Muscle layer of duodenum (tissue), 2 donors: ENCODE results near the gene VAC14.

Experiments used
- H3K27ac ChIP-seq: one replicate; pipeline ENCODE4 v1.7.0; 2013; ENCODE audit warnings: mild to moderate bottlenecking, low read length
- H3K27me3 ChIP-seq: one replicate; pipeline ENCODE4 v1.7.0; 2013; ENCODE audit warnings: low read depth, mild to moderate bottlenecking, control low read depth, low read length
- H3K36me3 ChIP-seq, 2 donors: one replicate each; pipeline ENCODE4 v1.7.0; 2013; ENCODE audit warnings: low read length in 2 of 2, control low read depth in 1 of 2, mild to moderate bottlenecking in 1 of 2; ENCODE audit not compliant: insufficient read depth in 2 of 2, control insufficient read depth in 1 of 2
- H3K4me1 ChIP-seq, 2 donors: one replicate each; pipeline ENCODE4 v1.7.0; 2013; ENCODE audit warnings: low read length in 2 of 2, mild to moderate bottlenecking in 2 of 2, control low read depth in 1 of 2, moderate library complexity in 1 of 2; ENCODE audit not compliant: insufficient read depth in 2 of 2, control insufficient read depth in 1 of 2
- H3K4me3 ChIP-seq, 2 donors: one replicate each; pipeline ENCODE4 v1.7.0; 2013; ENCODE audit warnings: low read length in 2 of 2, low read depth in 1 of 2, mild to moderate bottlenecking in 1 of 2
- H3K9me3 ChIP-seq, 2 donors: one replicate each; pipeline ENCODE4 v1.7.0; 2013; ENCODE audit warnings: low read length in 2 of 2, control low read depth in 1 of 2, mild to moderate bottlenecking in 1 of 2; ENCODE audit not compliant: control insufficient read depth in 1 of 2
- donor health status: healthy.

Gene VAC14

DNA sequence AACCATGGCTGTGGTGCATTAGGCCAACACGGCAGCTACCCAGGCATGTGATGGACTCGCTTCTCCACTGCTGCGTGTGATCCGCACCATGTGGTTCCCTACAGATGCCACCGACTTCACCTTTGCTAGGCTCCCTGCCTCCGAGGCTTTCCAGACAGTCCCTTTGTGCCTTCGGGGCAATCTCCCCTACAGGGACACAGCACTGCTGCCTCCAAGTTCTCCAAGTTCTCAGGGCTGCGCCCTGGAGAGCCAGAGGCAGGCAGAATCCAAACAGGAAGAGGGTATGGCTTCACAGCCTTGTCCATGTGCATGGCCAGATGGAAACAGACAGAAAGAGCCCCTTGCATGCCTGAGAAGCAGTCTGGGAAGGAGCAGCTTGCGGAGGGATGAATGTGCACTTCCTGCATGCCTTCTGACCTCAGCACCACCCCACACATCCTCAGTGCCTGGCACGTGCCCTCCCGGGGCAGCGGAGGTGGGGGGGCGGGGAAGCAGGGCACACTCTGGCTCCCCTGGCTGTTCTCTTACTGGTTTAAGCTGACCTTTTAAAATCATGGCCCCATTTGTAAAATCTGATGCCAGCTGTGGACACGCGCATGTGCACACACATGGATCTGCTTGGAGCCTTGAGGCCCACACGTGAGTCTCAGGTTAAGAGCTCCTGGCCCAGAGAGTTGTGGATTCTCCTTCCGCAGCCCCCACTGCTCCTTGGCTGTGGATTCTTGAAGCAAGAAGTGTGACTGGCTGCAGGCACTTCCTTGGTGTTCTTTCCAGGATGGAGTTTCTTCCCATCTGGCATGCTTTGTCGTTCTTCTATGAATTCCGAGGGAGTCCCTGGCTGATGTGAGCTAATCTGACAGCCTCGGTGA lies 59.8 kb downstream of the VAC14 start:
- Histone ChIP-seq H3K4me1 (peaks cover 6 to 35% of the 10 kb centered on the region in 2 donors), H3K4me3 (no peak overlapping the region), H3K9me3 (no peaks in the 10 kb centered on the region), H3K36me3 (peaks cover 4 to 11% of the 10 kb centered on the region in 2 donors), H3K27ac (no peak overlapping the region), H3K27me3 (no peaks in the 10 kb centered on the region)

DNA sequence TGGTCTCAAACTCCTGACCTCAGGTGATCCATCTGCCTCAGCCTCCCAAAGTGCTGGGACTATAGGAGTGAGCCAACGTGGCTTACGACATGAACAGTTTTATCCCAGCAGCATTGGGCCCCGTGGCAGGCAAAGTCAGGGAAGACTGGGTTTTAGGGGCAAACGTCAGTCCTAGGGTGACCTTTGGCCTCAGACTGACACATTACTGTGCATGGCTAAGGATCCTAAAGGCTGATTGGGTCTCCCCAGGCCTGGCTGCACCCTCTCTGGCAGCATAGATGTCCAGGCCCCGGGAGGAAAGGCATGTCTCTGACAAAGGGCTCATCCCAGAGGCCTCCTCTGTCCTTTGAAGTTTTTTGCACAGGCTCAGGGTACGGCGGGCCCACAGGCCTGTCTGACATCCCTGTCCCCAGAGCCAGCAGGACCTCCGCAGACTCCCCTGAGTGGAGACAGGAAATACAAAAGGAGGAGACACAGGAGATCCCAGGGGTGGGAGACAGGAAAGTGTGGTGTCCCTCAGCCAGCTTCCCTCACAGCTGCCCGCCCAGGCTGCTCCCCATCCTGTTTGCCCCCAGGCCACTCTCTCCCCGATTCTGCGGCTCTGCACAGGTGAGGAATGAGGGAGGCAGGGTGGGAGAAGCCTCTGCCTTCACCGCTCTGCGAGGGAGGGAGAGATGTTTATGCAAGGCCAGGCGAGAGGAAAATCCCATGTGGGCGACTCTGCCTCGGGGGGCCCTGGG lies 60.6 kb downstream of the VAC14 start:
- H3K9me3 ChIP-seq: no peaks in the 10 kb centered on the region
- peaks cover 4 to 16% of the 10 kb centered on the region in 2 donors for H3K36me3 ChIP-seq
- no peak overlapping the region for H3K4me3 ChIP-seq
- peaks cover 0 to 33% of the 10 kb centered on the region in 2 donors for H3K4me1 ChIP-seq
- H3K27me3 ChIP-seq: no peaks in the 10 kb centered on the region
- H3K27ac ChIP-seq: no peak overlapping the region

DNA sequence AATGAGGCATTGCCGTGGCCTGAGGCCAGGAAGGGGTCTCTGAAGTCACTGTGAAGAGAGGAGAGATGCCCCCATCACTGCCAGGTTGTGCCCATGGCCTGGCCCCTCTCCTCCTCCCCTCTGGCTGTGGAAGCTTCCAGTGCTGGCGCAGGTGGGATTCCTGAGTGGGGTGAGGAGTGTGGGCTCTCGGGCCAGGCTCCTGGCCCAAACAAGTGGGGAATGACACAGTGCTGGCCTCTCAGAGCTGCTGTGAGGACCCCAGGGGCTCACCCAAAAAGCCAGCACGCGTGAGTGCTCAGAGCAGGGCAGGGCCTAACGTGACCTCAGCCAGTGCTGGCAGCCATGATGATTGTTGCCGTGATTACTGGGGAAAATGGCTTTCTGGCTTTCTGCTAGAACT lies 61.6 kb downstream of the VAC14 start:
- Histone ChIP-seq H3K4me3 (no peak overlapping the region), H3K9me3 (no peaks in the 10 kb centered on the region), H3K27ac (no peak overlapping the region), H3K27me3 (no peaks in the 10 kb centered on the region), H3K4me1 (peaks cover 0 to 33% of the 10 kb centered on the region in 2 donors), H3K36me3 (peaks cover 4 to 14% of the 10 kb centered on the region in 2 donors)

DNA sequence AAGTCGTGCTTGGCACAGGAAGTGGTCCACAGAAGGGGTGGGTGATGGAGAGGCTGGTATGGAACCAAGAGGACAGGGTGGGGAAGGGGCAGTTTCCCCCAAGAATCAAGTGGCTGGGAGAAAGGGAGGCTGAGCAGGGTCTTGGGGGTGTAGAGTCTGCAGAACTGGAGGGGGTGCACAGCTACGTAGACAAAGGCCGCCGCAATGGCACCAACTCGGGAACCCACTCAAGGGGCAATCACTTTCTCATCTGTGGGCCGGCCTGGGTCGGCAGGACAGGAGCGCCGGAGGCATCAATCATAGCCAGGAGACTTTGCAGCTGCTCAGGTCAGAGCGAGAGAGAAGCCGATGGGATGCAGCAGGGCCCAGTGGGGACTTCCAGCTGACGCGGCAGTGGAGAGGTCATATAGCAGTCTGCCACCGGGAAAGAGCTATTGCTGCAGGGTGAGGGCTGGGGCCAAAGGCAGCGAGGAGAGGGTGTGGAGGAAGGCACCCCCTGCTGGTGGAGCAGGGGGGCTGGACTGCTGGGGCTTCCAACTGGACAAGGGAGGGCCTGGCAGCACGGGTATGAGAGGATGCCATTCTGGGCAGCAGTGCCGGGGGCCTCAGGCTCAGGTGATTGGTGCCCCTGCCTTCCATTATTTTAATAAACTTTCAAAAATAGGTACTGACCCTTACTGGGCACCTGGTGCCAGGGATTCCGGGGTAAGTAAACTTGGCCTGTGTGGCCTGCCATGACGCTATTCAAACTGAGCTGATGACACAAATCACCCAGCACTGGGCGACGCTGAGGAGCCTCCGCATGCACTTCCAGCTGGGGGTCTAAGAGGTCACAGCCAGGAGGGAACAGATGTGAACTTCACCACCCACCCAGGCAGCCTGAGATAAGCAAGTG lies 62.6 kb downstream of the VAC14 start:
- H3K9me3 ChIP-seq: no peaks in the 10 kb centered on the region
- peaks cover 4 to 11% of the 10 kb centered on the region in 2 donors for H3K36me3 ChIP-seq
- no peaks in the 10 kb centered on the region for H3K27me3 ChIP-seq
- H3K27ac ChIP-seq: peak overlapping the region; percentile 77
- peak overlapping the region in 1 of 2 donors; percentile 5 for H3K4me3 ChIP-seq
- H3K4me1 ChIP-seq: peaks cover 0 to 29% of the 10 kb centered on the region in 2 donors

DNA sequence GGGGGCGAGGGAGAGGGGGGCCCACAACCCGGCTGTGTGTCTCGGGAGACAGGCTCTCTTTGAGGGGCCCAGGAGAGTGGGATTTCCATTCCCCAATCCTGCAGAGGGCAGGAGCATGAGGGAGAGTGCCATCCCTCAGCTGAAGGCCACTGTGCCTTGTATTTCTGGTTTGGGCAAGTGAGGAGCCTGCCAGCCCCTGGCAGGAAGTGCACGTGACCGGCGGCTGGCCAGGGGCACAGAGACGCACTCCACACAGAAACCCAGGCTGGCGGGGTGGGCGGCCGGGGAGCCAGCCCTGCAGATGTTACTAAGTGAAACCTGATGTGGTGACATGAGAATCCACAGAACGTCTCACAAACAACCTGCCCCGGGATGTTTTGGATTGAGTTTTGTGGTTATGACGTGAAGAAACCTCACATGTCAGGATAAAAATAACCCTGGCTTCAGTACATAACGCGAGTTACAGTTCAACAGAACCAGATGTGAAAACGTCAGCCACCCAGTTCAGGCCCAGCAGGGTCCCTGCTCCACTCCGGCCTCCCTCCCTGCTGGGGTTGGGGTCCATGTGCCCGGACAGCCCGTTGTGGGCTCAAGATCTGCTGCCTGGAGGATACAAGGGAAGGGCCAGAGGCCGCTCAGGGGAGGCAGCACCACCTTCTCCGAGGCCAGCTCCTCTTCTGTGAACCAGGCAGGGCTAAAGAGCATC lies 63.4 kb downstream of the VAC14 start:
- Histone ChIP-seq H3K27ac (peak overlapping the region; percentile 77), H3K9me3 (no peaks in the 10 kb centered on the region), H3K36me3 (peaks cover 4 to 11% of the 10 kb centered on the region in 2 donors), H3K27me3 (no peaks in the 10 kb centered on the region), H3K4me3 (peak overlapping the region in 1 of 2 donors; percentile 5), H3K4me1 (peaks cover 0 to 29% of the 10 kb centered on the region in 2 donors)

GRCh38 chr16:70736465-70737376 lies 64.2 kb downstream of the VAC14 start:
- peaks cover 0 to 29% of the 10 kb centered on the region in 2 donors for H3K4me1 ChIP-seq
- no peaks in the 10 kb centered on the region for H3K27me3 ChIP-seq
- H3K9me3 ChIP-seq: no peaks in the 10 kb centered on the region
- peaks cover 4 to 11% of the 10 kb centered on the region in 2 donors for H3K36me3 ChIP-seq
- H3K4me3 ChIP-seq: peak overlapping the region in 1 of 2 donors; percentile 5
- H3K27ac ChIP-seq: peak overlapping the region; percentile 77

GRCh38 chr16:70735141-70735979 lies 65.6 kb downstream of the VAC14 start:
- Histone ChIP-seq H3K27me3 (no peaks in the 10 kb centered on the region), H3K4me1 (peaks cover 0 to 29% of the 10 kb centered on the region in 2 donors), H3K9me3 (no peaks in the 10 kb centered on the region), H3K4me3 (no peak overlapping the region), H3K36me3 (peaks cover 6 to 12% of the 10 kb centered on the region in 2 donors), H3K27ac (peak overlapping the region; percentile 77)

DNA sequence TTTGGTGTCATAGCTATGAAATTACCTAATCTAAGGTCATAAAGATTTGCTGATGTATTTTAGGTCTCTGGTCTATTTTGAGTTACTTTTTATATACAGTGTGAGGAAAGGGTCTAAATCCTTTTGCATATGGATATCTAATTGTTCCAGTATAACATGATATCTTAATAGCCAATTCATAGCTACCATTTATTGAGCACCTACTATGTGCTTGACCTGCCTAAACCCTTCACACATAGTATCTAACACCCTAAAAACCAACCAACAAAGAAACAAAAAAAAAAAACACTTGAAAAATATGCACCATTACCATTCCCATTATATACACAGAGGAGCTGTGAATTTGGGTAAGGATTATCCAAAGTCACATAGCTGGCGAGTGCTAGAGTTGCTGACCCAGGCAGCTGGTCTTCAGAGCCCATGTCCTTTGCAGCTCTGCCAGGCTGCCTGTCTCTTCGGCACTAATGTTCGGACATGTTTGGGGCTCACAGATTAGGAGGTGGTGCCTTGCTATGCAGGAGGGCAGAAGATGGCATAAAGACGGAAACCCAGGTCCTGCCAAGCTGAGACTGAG lies 66.3 kb downstream of the VAC14 start:
- H3K27me3 ChIP-seq: no peaks in the 10 kb centered on the region
- peaks cover 6 to 12% of the 10 kb centered on the region in 2 donors for H3K36me3 ChIP-seq
- no peaks in the 10 kb centered on the region for H3K9me3 ChIP-seq
- H3K4me3 ChIP-seq: no peak overlapping the region
- H3K27ac ChIP-seq: peak overlapping the region; percentile 77
- peaks cover 0 to 29% of the 10 kb centered on the region in 2 donors for H3K4me1 ChIP-seq

- no peaks in the 10 kb centered on the region for H3K27me3 ChIP-seq
- peaks cover 12 to 14% of the 10 kb centered on the region in 2 donors for H3K36me3 ChIP-seq
- H3K4me1 ChIP-seq: peaks cover 8 to 20% of the 10 kb centered on the region in 2 donors
- H3K9me3 ChIP-seq: no peaks in the 10 kb centered on the region
- no peak overlapping the region for H3K4me3 ChIP-seq
- H3K27ac ChIP-seq: no peak overlapping the region
These were observed 70.0 kb downstream of the VAC14 start for GRCh38 chr16:70730944-70731343.
